HG03025 (cell line): ENCODE data around the gene AGAP3.

ENCODE experiments used
- ATAC-seq: cut with Tn5 transposase; IDR thresholded peaks from one replicate; pipeline ENCODE4 v1.9.1; 2021; ENCODE audit warnings: mild to moderate bottlenecking, moderate library complexity; ENCODE audit not compliant: unreplicated experiment, low FRiP score

The AGAP3 gene

GRCh38 chr7:151148319-151149259 lies 62.3 kb downstream of the AGAP3 start:
- ATAC-seq, result no peak

GRCh38 chr7:151150388-151150787 lies 64.1 kb downstream of the AGAP3 start:
- ATAC-seq, result no peak

- ATAC-seq, result no peak
Measured at GRCh38 chr7:151152643-151153513, 66.6 kb downstream of the AGAP3 start.

- ATAC-seq, result no peak
Measured at GRCh38 chr7:151157645-151158329, 71.5 kb downstream of the AGAP3 start.

- ATAC-seq, result no peak
Measured at GRCh38 chr7:151161757-151162156, 75.5 kb downstream of the AGAP3 start.

GRCh38 chr7:151166629-151167196 lies 80.4 kb downstream of the AGAP3 start:
- ATAC-seq, result no peak

GRCh38 chr7:151167197-151167961 lies 81.1 kb downstream of the AGAP3 start, which contains the start of gene GBX1:
Gene GBX1 (minus strand): TSS chr7:151167694. CDS start chr7:151167548, 146 bp downstream.
- ATAC-seq, result no peak

GRCh38 chr7:151168003-151168786 lies 81.9 kb downstream of the AGAP3 start:
- no peak for ATAC-seq

- ATAC-seq, result no peak
Measured at GRCh38 chr7:151168787-151169162, 82.5 kb downstream of the AGAP3 start.

- ATAC-seq, result no peak
Measured at GRCh38 chr7:151172273-151173141, 86.2 kb downstream of the AGAP3 start.

- ATAC-seq, result no peak
Measured at GRCh38 chr7:151173386-151174245, 87.3 kb downstream of the AGAP3 start.

GRCh38 chr7:151174246-151175046 lies 88.2 kb downstream of the AGAP3 start:
- no peak for ATAC-seq

GRCh38 chr7:151175047-151175792 lies 88.9 kb downstream of the AGAP3 start:
- ATAC-seq, result no peak

- ATAC-seq, result no peak
Measured at GRCh38 chr7:151175793-151176311, 89.6 kb downstream of the AGAP3 start.

GRCh38 chr7:151176401-151176800 lies 90.1 kb downstream of the AGAP3 start:
- no peak for ATAC-seq
